Endothelial cell of umbilical vein (primary cell): Measurements from ENCODE around the gene CHD5. TPM values are rescaled to one million over a fixed set of nuclear protein-coding genes. Genes with fewer than 3 reads are reported as not detected.

Experiments
- BruUV-seq: library from RNA; stranded (reverse); fragments of 400-500 nt; replicated peaks from 2 replicates; lab custom pipeline; 2021; lab: Mats Ljungman, UMichigan
- CTCF ChIA-PET: fragments of 300-600, 350-600 bp; sonication (Branson Sonifier 250); formaldehyde crosslinking; loops from one replicate; lab custom pipeline; 2021; ENCODE audit warnings: antibody characterized with exemption, inconsistent platforms; lab: Charles Lee
- POLR2A ChIA-PET: fragments of 300-600, 350-600 bp; sonication (Branson Sonifier 250); formaldehyde crosslinking; loops from one replicate; lab custom pipeline; 2021; ENCODE audit warnings: antibody characterized with exemption, inconsistent platforms; lab: Charles Lee
- DNase-seq: peaks from one replicate; pipeline ENCODE4 v3.0.0-alpha.2; 2011; ENCODE audit warnings: low read depth, low spot score
- FAIRE-seq: peaks from 2 replicates; lab custom pipeline; 2011; peaks lifted over from hg19 to GRCh38; lab: Jason Lieb, UNC
- H2AFZ ChIP-seq: 2 replicates; pipeline ENCODE4 v1.6.0; 2012; ENCODE audit warnings: low read depth, low read length, control low read depth, inconsistent platforms
- H3K27ac ChIP-seq: 2 replicates; pipeline ENCODE4 v1.5.1; 2011; ENCODE audit warnings: low read depth, mild to moderate bottlenecking, control low read depth, low read length, moderate library complexity; ENCODE audit not compliant: insufficient read depth
- H3K27me3 ChIP-seq, 2 experiments: 2 replicates each; pipeline versions ENCODE4 v1.6.0 to v1.6.1; 2011; ENCODE audit warnings: low read length in 2 of 2, mixed read lengths in 1 of 2; ENCODE audit not compliant: control insufficient read depth in 2 of 2, insufficient read depth in 2 of 2
- H3K36me3 ChIP-seq, 2 experiments: 2 replicates in 1 of 2; 3 replicates in 1 of 2; pipeline ENCODE4 v1.5.1; 2011; ENCODE audit warnings: low read length in 2 of 2, mild to moderate bottlenecking in 1 of 2, moderate library complexity in 1 of 2; ENCODE audit not compliant: control insufficient read depth in 2 of 2, insufficient read depth in 2 of 2; ENCODE audit errors: extremely low read depth in 1 of 2
- H3K4me1 ChIP-seq: 3 replicates; pipeline ENCODE4 v1.5.1; 2011; ENCODE audit warnings: mild to moderate bottlenecking, low read length; ENCODE audit not compliant: control insufficient read depth, insufficient read depth; ENCODE audit errors: extremely low read depth
- H3K4me2 ChIP-seq: 2 replicates; pipeline ENCODE4 v1.6.1; 2011; ENCODE audit warnings: low read length, control low read depth, mixed read lengths; ENCODE audit not compliant: insufficient read depth
- H3K4me3 ChIP-seq, 3 experiments: fragments of 200-600 bp in 1 of 3; sonication (generic), shearing (Covaris generic) in 1 of 3; replicated peaks in 1 of 3; 2 replicates each; pipeline ENCODE4 v1.5.1; 2011 to 2016; ENCODE audit warnings: control low read depth in 3 of 3, low read length in 3 of 3, mild to moderate bottlenecking in 2 of 3, inconsistent platforms in 1 of 3, low read depth in 1 of 3, moderate library complexity in 1 of 3; ENCODE audit not compliant: insufficient read depth in 1 of 3
- H3K79me2 ChIP-seq: 2 replicates; pipeline ENCODE4 v1.6.0; 2012; ENCODE audit warnings: low read length, inconsistent platforms; ENCODE audit not compliant: control insufficient read depth, insufficient read depth
- H3K9ac ChIP-seq: replicated peaks from 2 replicates; pipeline ENCODE3; 2011; ENCODE audit warnings: low read length, control low read depth; ENCODE audit not compliant: insufficient read depth; ENCODE audit errors: extremely low read depth
- H3K9me1 ChIP-seq: replicated peaks from 3 replicates; pipeline ENCODE4 v1.6.0; 2011; ENCODE audit warnings: mild to moderate bottlenecking, low read length; ENCODE audit not compliant: control insufficient read depth, insufficient read depth; ENCODE audit errors: extremely low read depth
- H3K9me3 ChIP-seq: replicated peaks from 2 replicates; pipeline ENCODE4 v1.5.1; 2012; ENCODE audit warnings: low read length, inconsistent platforms; ENCODE audit not compliant: control insufficient read depth, insufficient read depth
- H4K20me1 ChIP-seq: replicated peaks from 2 replicates; pipeline ENCODE3; 2011; ENCODE audit warnings: mild to moderate bottlenecking, low read length; ENCODE audit not compliant: control insufficient read depth, insufficient read depth; ENCODE audit errors: extremely low read depth
- CTCF ChIP-seq, 2 donors: IDR thresholded peaks; 1 replicate in 1 of 2; 2 replicates in 1 of 2; pipeline ENCODE4 v1.5.1; 2011; ENCODE audit warnings: low read length in 2 of 2, mild to moderate bottlenecking in 2 of 2, moderate library complexity in 2 of 2, control low read depth in 1 of 2, inconsistent platforms in 1 of 2, low read depth in 1 of 2; ENCODE audit not compliant: insufficient read depth in 1 of 2; ENCODE audit errors: extremely low read depth in 1 of 2
- EZH2 ChIP-seq: IDR thresholded peaks from 2 replicates; pipeline ENCODE4 v1.6.1; 2012; ENCODE audit warnings: borderline replicate concordance, low read depth, mild to moderate bottlenecking, moderate library complexity, low read length, inconsistent platforms; ENCODE audit not compliant: severe bottlenecking
- FOS ChIP-seq: IDR thresholded peaks from 2 replicates; pipeline ENCODE4 v1.6.1; 2011; ENCODE audit warnings: mild to moderate bottlenecking, low read length, moderate library complexity, borderline replicate concordance; ENCODE audit not compliant: insufficient read depth
- GATA2 ChIP-seq: IDR thresholded peaks from 2 replicates; pipeline ENCODE4 v1.7.0; 2011; ENCODE audit warnings: low read depth, mild to moderate bottlenecking, moderate library complexity, mixed read lengths, low read length; ENCODE audit not compliant: insufficient read length, insufficient read depth
- JUN ChIP-seq: IDR thresholded peaks from 2 replicates; pipeline ENCODE4 v1.6.1; 2011; ENCODE audit warnings: borderline replicate concordance, low read depth; ENCODE audit not compliant: insufficient read length, insufficient read depth
- MAX ChIP-seq: IDR thresholded peaks from 2 replicates; pipeline ENCODE4 v1.6.1; 2011; ENCODE audit not compliant: insufficient read depth, insufficient read length
- MYC ChIP-seq: IDR thresholded peaks from one replicate; pipeline ENCODE4 v1.6.1; 2011; ENCODE audit warnings: mild to moderate bottlenecking, low read depth, low read length
- POLR2A ChIP-seq: IDR thresholded peaks from 2 replicates; pipeline ENCODE4 v1.6.1; 2012; ENCODE audit warnings: low read depth, mild to moderate bottlenecking, control low read depth, low read length
- POLR2AphosphoS5 ChIP-seq: IDR thresholded peaks from 2 replicates; pipeline ENCODE4 v1.6.1; 2012; ENCODE audit warnings: low read depth, mild to moderate bottlenecking, control low read depth, low read length, moderate library complexity; ENCODE audit not compliant: insufficient read depth
- dilution Hi-C: fragments of 300-500 bp; cut with MboI; formaldehyde crosslinking; loops from one replicate; pipeline ENCODE4 v1.15.0; 2019; ENCODE audit warnings: low sequenced_read_pairs; ENCODE audit not compliant: extremely low pct_ligation_motif_present
- intact Hi-C: fragments of 100-400 bp; cut with micrococcal nuclease; formaldehyde crosslinking; loops from one replicate; pipeline ENCODE4 v1.10.0; 2022
- polyA plus RNA-seq, 4 experiments: library from polyadenylated mRNA; depleted of rRNA in 3 of 4; stranded (reverse) in 3 of 4; unstranded in 1 of 4; fragments of >200 nt; gene quantifications; 2 replicates each; pipeline versions ENCODE4 v1.2.1 to v1.2.3, GENCODE V29; 2011 to 2012; ENCODE audit warnings: missing spikeins in 1 of 4
- total RNA-seq: library from RNA; stranded (reverse); gene quantifications from 2 replicates; pipeline ENCODE4 v1.2.3, GENCODE V29; 2021

The CHD5 gene
- total and polyA plus RNA-seq, 2 donors (not counting 3 experiments of a cell fraction or from before 2014, with no cell fraction given) = 0.04 to 0.11 TPM

GRCh38 chr1:6117624-6118023 is 62.5 kb downstream of the CHD5 start:
- FAIRE-seq = no peak
- no peaks in the 10 kb centered on the region for H4K20me1 ChIP-seq
- no TSS peak for BruUV-seq
- H3K27ac ChIP-seq = no peak overlapping the region
- ChIA-PET CTCF (no interaction called here), POLR2A (no interaction called here)
- H3K4me3 ChIP-seq = no peak overlapping the region
- H3K4me1 ChIP-seq = peaks cover 3% of the 10 kb centered on the region
- intact Hi-C loops (loop anchor here (10.0 kb wide), 1 partner anchor 227 kb away; no protein-coding TSS in a partner anchor), dilution Hi-C loops (no loop called here)
- no peaks in the 10 kb centered on the region for H3K27me3 ChIP-seq
- H3K79me2 ChIP-seq = no peaks in the 10 kb centered on the region
- DNase-seq = no peak
- no peak overlapping the region for H2AFZ ChIP-seq
- no peak overlapping the region for H3K9ac ChIP-seq
- TF ChIP-seq MAX (no peak), EZH2 (no peak), JUN (no peak), GATA2 (no peak), POLR2AphosphoS5 (no peak), CTCF (IDR thresholded peaks at IDR 0.05; ENCODE audit: extremely low read depth in 1 of 2, insufficient read depth in 1 of 2, low read depth in 1 of 2, low read length in 2 of 2) (no peak), FOS (no peak), POLR2A (no peak), MYC (no peak)
- no peaks in the 10 kb centered on the region for H3K36me3 ChIP-seq
- no peaks in the 10 kb centered on the region for H3K9me1 ChIP-seq
- no peaks in the 10 kb centered on the region for H3K9me3 ChIP-seq
- no peak overlapping the region for H3K4me2 ChIP-seq
